ENCODE results near the gene TMEM132E.

TMEM132E gene

GRCh38 chr17:34606763-34607162, 27.4 kb downstream of the TMEM132E start:
- CTCF ChIA-PET: interaction anchor here (1.4 to 1.8 kb wide), 2 partner anchors 21 to 25 kb away, joined by 4 to 5 read pairs; no protein-coding TSS in a partner anchor
- no peaks in the 10 kb centered on the region for H3K9me3 ChIP-seq (ENCODE audit: control insufficient read depth, insufficient read depth, low read depth, low read length)
- POLR2A ChIA-PET: interaction anchor here (0.5 to 0.6 kb wide), 2 partner anchors 20 to 590 kb away, joined by 3 to 5 read pairs; no protein-coding TSS in a partner anchor
- H3K27ac ChIP-seq (ENCODE audit: extremely low read depth, low read depth, low read length): no peak overlapping the region
- H3K4me1 ChIP-seq (ENCODE audit: control insufficient read depth, insufficient read depth, low read length): peaks cover 18% of the 10 kb centered on the region
- TF ChIP-seq ZNF837 (tag by site-specific recombination; IDR thresholded peaks at IDR 0.05) (no peak), ZNF138 (tag by site-specific recombination; IDR thresholded peaks at IDR 0.05; ENCODE audit: borderline replicate concordance) (no peak), ZNF621 (tag by site-specific recombination; IDR thresholded peaks at IDR 0.05) (no peak), ZFHX2 (tag by site-specific recombination; conservative IDR thresholded peaks at IDR 0.05) (0 out of 2 replicates have a peak, but pooled peaks have one; percentile 33), ZNF266 (tag by site-specific recombination; IDR thresholded peaks at IDR 0.05; ENCODE audit: low read depth) (no peak), ZNF433 (tag by site-specific recombination; IDR thresholded peaks at IDR 0.05; ENCODE audit: low read depth) (no peak), SP7 (tag by site-specific recombination; IDR thresholded peaks at IDR 0.05) (no peak), ZSCAN16 (tag by site-specific recombination; IDR thresholded peaks at IDR 0.05) (no peak), ZIC2 (tag by site-specific recombination; IDR thresholded peaks at IDR 0.05) (peak; percentile 98)
- TF ChIP-seq, protein P1, sequence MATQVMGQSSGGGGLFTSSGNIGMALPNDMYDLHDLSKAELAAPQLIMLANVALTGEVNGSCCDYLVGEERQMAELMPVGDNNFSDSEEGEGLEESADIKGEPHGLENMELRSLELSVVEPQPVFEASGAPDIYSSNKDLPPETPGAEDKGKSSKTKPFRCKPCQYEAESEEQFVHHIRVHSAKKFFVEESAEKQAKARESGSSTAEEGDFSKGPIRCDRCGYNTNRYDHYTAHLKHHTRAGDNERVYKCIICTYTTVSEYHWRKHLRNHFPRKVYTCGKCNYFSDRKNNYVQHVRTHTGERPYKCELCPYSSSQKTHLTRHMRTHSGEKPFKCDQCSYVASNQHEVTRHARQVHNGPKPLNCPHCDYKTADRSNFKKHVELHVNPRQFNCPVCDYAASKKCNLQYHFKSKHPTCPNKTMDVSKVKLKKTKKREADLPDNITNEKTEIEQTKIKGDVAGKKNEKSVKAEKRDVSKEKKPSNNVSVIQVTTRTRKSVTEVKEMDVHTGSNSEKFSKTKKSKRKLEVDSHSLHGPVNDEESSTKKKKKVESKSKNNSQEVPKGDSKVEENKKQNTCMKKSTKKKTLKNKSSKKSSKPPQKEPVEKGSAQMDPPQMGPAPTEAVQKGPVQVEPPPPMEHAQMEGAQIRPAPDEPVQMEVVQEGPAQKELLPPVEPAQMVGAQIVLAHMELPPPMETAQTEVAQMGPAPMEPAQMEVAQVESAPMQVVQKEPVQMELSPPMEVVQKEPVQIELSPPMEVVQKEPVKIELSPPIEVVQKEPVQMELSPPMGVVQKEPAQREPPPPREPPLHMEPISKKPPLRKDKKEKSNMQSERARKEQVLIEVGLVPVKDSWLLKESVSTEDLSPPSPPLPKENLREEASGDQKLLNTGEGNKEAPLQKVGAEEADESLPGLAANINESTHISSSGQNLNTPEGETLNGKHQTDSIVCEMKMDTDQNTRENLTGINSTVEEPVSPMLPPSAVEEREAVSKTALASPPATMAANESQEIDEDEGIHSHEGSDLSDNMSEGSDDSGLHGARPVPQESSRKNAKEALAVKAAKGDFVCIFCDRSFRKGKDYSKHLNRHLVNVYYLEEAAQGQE (tag by site-specific recombination; IDR thresholded peaks at IDR 0.05): no peak
- TF ChIP-seq, protein P2, sequence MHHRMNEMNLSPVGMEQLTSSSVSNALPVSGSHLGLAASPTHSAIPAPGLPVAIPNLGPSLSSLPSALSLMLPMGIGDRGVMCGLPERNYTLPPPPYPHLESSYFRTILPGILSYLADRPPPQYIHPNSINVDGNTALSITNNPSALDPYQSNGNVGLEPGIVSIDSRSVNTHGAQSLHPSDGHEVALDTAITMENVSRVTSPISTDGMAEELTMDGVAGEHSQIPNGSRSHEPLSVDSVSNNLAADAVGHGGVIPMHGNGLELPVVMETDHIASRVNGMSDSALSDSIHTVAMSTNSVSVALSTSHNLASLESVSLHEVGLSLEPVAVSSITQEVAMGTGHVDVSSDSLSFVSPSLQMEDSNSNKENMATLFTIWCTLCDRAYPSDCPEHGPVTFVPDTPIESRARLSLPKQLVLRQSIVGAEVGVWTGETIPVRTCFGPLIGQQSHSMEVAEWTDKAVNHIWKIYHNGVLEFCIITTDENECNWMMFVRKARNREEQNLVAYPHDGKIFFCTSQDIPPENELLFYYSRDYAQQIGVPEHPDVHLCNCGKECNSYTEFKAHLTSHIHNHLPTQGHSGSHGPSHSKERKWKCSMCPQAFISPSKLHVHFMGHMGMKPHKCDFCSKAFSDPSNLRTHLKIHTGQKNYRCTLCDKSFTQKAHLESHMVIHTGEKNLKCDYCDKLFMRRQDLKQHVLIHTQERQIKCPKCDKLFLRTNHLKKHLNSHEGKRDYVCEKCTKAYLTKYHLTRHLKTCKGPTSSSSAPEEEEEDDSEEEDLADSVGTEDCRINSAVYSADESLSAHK (tag by site-specific recombination; IDR thresholded peaks at IDR 0.05): peak; percentile 80
- no peaks in the 10 kb centered on the region for H3K36me3 ChIP-seq (ENCODE audit: control insufficient read depth in 2 of 2, insufficient read depth in 1 of 2, low read length in 2 of 2)
- no peak overlapping the region for H3K4me3 ChIP-seq (ENCODE audit: low read depth, low read length)

DNA sequence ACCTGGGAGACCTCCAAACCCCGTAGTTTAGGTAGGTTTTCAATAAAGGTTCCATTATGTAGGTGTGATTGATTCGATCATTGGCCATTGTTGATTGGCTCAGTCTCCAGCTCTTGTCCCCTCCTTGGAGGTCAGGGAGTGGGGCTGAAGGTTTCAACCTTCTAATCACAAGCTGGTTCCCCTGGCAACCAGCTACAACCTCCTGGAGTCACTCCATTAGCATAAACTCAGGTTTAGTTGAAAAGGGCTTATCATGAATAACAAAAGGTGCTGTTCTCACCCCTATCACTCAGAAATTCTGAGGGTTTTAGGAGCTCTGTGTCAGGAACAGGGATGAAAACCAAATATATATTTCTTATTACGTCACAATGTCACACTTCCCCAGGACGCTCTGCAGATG, 28.5 kb downstream of the TMEM132E start:
- H3K27ac ChIP-seq (ENCODE audit: extremely low read depth, low read depth, low read length): no peak overlapping the region
- TF ChIP-seq ZNF416 (tag by site-specific recombination; IDR thresholded peaks at IDR 0.05): no peak
- no peak for TF ChIP-seq ZNF138 (tag by site-specific recombination; IDR thresholded peaks at IDR 0.05; ENCODE audit: borderline replicate concordance)
- TF ChIP-seq ZNF24 (tag by site-specific recombination; IDR thresholded peaks at IDR 0.05): no peak
- TF ChIP-seq SP3 (tag by site-specific recombination; IDR thresholded peaks at IDR 0.05): no peak
- TF ChIP-seq, protein P3, sequence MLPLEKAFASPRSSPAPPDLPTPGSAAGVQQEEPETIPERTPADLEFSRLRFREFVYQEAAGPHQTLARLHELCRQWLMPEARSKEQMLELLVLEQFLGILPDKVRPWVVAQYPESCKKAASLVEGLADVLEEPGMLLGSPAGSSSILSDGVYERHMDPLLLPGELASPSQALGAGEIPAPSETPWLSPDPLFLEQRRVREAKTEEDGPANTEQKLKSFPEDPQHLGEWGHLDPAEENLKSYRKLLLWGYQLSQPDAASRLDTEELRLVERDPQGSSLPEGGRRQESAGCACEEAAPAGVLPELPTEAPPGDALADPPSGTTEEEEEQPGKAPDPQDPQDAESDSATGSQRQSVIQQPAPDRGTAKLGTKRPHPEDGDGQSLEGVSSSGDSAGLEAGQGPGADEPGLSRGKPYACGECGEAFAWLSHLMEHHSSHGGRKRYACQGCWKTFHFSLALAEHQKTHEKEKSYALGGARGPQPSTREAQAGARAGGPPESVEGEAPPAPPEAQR (tag by site-specific recombination; IDR thresholded peaks at IDR 0.05): no peak
- no peak for TF ChIP-seq ZBTB49 (tag by site-specific recombination; IDR thresholded peaks at IDR 0.05; ENCODE audit: low read depth)
- no peak for TF ChIP-seq ZNF510 (tag by site-specific recombination; IDR thresholded peaks at IDR 0.05; ENCODE audit: insufficient replicate concordance)
- TF ChIP-seq EGR2 (tag by site-specific recombination; IDR thresholded peaks at IDR 0.05; ENCODE audit: low read depth): no peak
- no peak for TF ChIP-seq GFI1B (tag by site-specific recombination; IDR thresholded peaks at IDR 0.05)
- TF ChIP-seq ZNF426 (tag by site-specific recombination; IDR thresholded peaks at IDR 0.05): no peak
- TF ChIP-seq GLI4 (tag by site-specific recombination; IDR thresholded peaks at IDR 0.05): no peak
- TF ChIP-seq ZNF221 (tag by site-specific recombination; IDR thresholded peaks at IDR 0.05; ENCODE audit: borderline replicate concordance): no peak
- TF ChIP-seq YY1 (tag by site-specific recombination; IDR thresholded peaks at IDR 0.05): no peak
- H3K4me3 ChIP-seq (ENCODE audit: low read depth, low read length): no peak overlapping the region
- peaks cover 23% of the 10 kb centered on the region for H3K4me1 ChIP-seq (ENCODE audit: control insufficient read depth, insufficient read depth, low read length)
- ChIA-PET CTCF (interaction anchor here (0.6 to 1.8 kb wide), 3 partner anchors 23 to 447 kb away, joined by 5 read pairs; no protein-coding TSS in a partner anchor), POLR2A (interaction anchor here (1.2 kb wide), 1 partner anchor 8 kb away, joined by 5 read pairs; no protein-coding TSS in a partner anchor)
- no peaks in the 10 kb centered on the region for H3K36me3 ChIP-seq (ENCODE audit: control insufficient read depth in 2 of 2, insufficient read depth in 1 of 2, low read length in 2 of 2)
- no peaks in the 10 kb centered on the region for H3K9me3 ChIP-seq (ENCODE audit: control insufficient read depth, insufficient read depth, low read depth, low read length)

Data from HEK293 (cell line).